SK-N-SH treated with all-trans-retinoic acid at 6 μM for 48 hours (cell line): ENCODE data around the gene ZNF853.
A peak's percentile ranks its signal among the peaks of the same experiment; 100 is the strongest.

ENCODE experiments used
- ATAC-seq: fragments of 200-7000 bp; cut with Tn5 transposase; 3 replicates; pipeline ENCODE4 v1.9.1; 2020; ENCODE audit warnings: mild to moderate bottlenecking, moderate library complexity
- ARNTL ChIP-seq: fragments of 450-650 bp; formaldehyde crosslinking; IDR thresholded peaks from 2 replicates; pipeline ENCODE4 v1.5.0; 2020; ENCODE audit warnings: low read depth, mild to moderate bottlenecking, moderate library complexity, borderline replicate concordance
- CSDC2 ChIP-seq: fragments of 250-450 bp; sonication (Bioruptor Pico); IDR thresholded peaks from 2 replicates; pipeline ENCODE4 v1.5.0; 2020; ENCODE audit warnings: mild to moderate bottlenecking, moderate library complexity
- ESRRG ChIP-seq: fragments of 250-450 bp; sonication (Bioruptor Pico); IDR thresholded peaks from 2 replicates; pipeline ENCODE4 v1.6.1; 2021; ENCODE audit warnings: mild to moderate bottlenecking
- GLIS3 ChIP-seq: fragments of 250-450 bp; sonication (Bioruptor Pico); IDR thresholded peaks from 2 replicates; pipeline ENCODE4 v1.5.0; 2020; ENCODE audit warnings: mild to moderate bottlenecking, moderate library complexity
- ISL1 ChIP-seq: fragments of 250-450 bp; sonication (Bioruptor Pico); IDR thresholded peaks from 2 replicates; pipeline ENCODE4 v2.1.2; 2022; ENCODE audit warnings: mild to moderate bottlenecking, moderate library complexity
- OSR1 ChIP-seq: fragments of 250-450 bp; sonication (Bioruptor Pico); IDR thresholded peaks from 2 replicates; pipeline ENCODE4 v1.8.0; 2022; ENCODE audit warnings: moderate library complexity, mild to moderate bottlenecking, inconsistent platforms
- PPARA ChIP-seq: fragments of 250-450 bp; sonication (Bioruptor Pico); IDR thresholded peaks from 2 replicates; pipeline ENCODE4 v1.5.0; 2020; ENCODE audit warnings: mild to moderate bottlenecking, borderline replicate concordance
- RARB ChIP-seq: fragments of 250-450 bp; sonication (Bioruptor Pico); IDR thresholded peaks from 2 replicates; pipeline ENCODE4 v1.8.0; 2021; ENCODE audit warnings: mild to moderate bottlenecking, moderate library complexity
- SNAI2 ChIP-seq: fragments of 250-450 bp; sonication (Bioruptor Pico); IDR thresholded peaks from 2 replicates; pipeline ENCODE4 v1.5.0; 2020; ENCODE audit warnings: mild to moderate bottlenecking, moderate library complexity
- TCF4 ChIP-seq: fragments of 250-450 bp; sonication (Bioruptor Pico); IDR thresholded peaks from 2 replicates; pipeline ENCODE4 v1.8.0; 2021; ENCODE audit warnings: mild to moderate bottlenecking, moderate library complexity, borderline replicate concordance
- TOX ChIP-seq: fragments of 250-450 bp; sonication (Bioruptor Pico); IDR thresholded peaks from 2 replicates; pipeline ENCODE4 v1.8.0; 2021; ENCODE audit warnings: mild to moderate bottlenecking, moderate library complexity, borderline replicate concordance
- ZC3H10 ChIP-seq: fragments of 250-450 bp; sonication (Bioruptor Pico); IDR thresholded peaks from 2 replicates; pipeline ENCODE4 v1.5.1; 2021; ENCODE audit warnings: mild to moderate bottlenecking, moderate library complexity
- ZFP3 ChIP-seq: fragments of 250-450 bp; sonication (Bioruptor Pico); IDR thresholded peaks from 2 replicates; pipeline ENCODE4 v1.5.0; 2020; ENCODE audit warnings: mild to moderate bottlenecking, moderate library complexity
- ZFP30 ChIP-seq: fragments of 450-650 bp; formaldehyde crosslinking; IDR thresholded peaks from 2 replicates; pipeline ENCODE4 v1.5.0; 2022; ENCODE audit warnings: mild to moderate bottlenecking, moderate library complexity
- ZNF565 ChIP-seq: fragments of 450-650 bp; formaldehyde crosslinking; conservative IDR thresholded peaks from 2 replicates; pipeline ENCODE4 v1.5.0; 2020; ENCODE audit warnings: low read depth, mild to moderate bottlenecking, moderate library complexity
- ZNF70 ChIP-seq: fragments of 450-650 bp; formaldehyde crosslinking; IDR thresholded peaks from 2 replicates; pipeline ENCODE4 v1.5.0; 2020; ENCODE audit warnings: mild to moderate bottlenecking, moderate library complexity
- ZNF8 ChIP-seq: fragments of 450-650 bp; formaldehyde crosslinking; IDR thresholded peaks from 2 replicates; pipeline ENCODE4 v1.5.0; 2020; ENCODE audit warnings: mild to moderate bottlenecking, moderate library complexity
- TF ChIP-seq, protein P1 (sequence below): fragments of 250-450 bp; sonication (Bioruptor Pico); IDR thresholded peaks from 2 replicates; pipeline ENCODE4 v1.8.0; 2021; ENCODE audit warnings: low read depth, mild to moderate bottlenecking, moderate library complexity, borderline replicate concordance
- TF ChIP-seq, protein P2 (sequence below): fragments of 250-450 bp; sonication (Bioruptor Pico); IDR thresholded peaks from 2 replicates; pipeline ENCODE4 v1.5.1; 2021; ENCODE audit warnings: mild to moderate bottlenecking, moderate library complexity
- TF ChIP-seq, protein P3 (sequence below): fragments of 250-450 bp; sonication (Bioruptor Pico); IDR thresholded peaks from 2 replicates; pipeline ENCODE4 v1.5.1; 2020; ENCODE audit warnings: low read depth, mild to moderate bottlenecking, moderate library complexity
- TF ChIP-seq, protein P4 (sequence below): fragments of 250-450 bp; sonication (Bioruptor Pico); IDR thresholded peaks from 2 replicates; pipeline ENCODE4 v1.5.0; 2020; ENCODE audit warnings: mild to moderate bottlenecking, moderate library complexity

The ZNF853 gene

DNA sequence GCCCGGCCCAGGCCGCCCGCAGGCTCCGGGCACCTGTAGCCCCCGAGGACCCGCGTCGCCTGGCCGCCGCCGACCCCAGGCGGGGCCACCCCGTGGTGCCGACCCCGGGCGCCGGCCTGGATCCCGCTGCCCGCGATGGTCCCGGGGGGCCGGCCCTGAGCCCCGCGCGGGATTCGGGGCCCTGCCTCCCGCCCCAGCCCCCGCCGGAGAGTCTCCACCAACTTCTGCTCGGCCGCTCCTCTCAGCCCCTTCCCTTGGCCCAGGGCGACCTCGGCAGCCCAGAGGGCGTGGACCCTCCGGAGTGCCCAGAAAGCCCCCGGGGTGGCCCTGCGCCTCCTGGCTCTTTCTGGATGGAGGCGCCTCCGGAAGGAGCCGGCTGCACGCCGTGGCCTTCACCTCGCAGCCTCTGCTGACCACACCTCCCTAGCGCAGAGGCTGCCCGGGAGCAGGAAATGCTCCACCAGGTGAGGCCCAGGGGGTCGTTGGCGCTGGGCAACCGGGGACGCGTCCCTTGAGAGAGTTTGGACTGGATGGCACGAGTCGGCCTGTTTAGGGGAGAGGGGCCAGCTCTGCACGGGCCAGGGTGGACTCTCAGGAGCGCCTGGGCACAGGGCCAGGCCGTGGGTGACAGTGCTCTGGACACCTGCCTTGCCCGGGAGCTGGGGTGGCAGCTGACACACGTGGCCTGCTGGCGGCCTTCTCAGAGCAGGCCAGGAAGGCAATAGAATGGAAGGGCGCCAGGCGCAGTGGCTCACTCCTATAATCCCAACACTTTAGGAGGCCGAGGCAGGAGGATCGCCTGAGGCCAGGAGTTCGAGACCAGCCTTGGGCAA, 529 bp downstream of the ZNF853 start:
- ATAC-seq = peak; percentile 68
- peak; percentile 90 for TF ChIP-seq ZFP3 (CRISPR knock-in tag)
- TF ChIP-seq ESRRG = no peak

DNA sequence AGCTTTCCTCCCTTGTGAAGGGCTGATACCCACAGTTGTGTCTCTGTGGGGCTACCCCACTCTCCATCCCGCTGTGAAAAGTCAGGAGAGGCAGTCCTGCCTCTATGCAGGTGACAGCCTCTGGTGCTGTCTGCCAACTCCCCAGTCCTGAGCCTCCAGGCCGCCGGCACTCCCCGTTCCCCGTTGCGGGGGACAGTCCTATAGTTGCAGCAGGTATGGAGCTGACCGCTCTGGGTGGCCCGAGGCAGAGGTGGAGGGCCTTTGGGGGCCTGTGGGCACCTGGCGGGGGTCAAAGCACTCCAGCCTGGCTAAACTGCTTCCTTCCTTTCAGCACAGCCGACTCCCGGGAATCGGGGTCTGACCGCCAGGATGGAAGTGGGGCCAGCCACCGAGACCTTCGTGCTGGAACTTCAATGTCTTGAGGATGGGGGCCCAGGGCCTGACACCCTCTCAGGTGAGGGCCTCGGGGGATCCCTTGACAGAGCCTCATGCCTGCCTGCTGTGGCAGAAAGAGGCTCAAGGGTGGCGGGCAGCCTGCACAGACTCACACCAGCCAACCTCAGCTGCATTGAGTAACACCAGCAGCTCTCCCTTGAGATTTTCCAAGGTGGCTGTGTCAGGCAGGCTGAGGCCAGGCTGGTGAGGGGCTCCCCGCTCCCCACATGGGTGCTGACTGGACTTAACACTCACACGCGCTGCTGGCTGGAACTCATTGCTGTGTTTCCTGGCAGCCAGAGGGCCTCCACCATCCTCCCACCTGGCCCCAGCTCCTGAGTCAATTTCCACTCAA, 1.6 kb downstream of the ZNF853 start:
- TF ChIP-seq, protein P1, sequence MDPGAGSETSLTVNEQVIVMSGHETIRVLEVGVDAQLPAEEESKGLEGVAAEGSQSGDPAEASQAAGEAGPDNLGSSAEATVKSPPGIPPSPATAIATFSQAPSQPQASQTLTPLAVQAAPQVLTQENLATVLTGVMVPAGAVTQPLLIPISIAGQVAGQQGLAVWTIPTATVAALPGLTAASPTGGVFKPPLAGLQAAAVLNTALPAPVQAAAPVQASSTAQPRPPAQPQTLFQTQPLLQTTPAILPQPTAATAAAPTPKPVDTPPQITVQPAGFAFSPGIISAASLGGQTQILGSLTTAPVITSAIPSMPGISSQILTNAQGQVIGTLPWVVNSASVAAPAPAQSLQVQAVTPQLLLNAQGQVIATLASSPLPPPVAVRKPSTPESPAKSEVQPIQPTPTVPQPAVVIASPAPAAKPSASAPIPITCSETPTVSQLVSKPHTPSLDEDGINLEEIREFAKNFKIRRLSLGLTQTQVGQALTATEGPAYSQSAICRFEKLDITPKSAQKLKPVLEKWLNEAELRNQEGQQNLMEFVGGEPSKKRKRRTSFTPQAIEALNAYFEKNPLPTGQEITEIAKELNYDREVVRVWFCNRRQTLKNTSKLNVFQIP (CRISPR knock-in tag) = no peak
- TF ChIP-seq PPARA = no peak
- no peak for TF ChIP-seq TCF4 (CRISPR knock-in tag)
- no peak for TF ChIP-seq ISL1 (CRISPR knock-in tag)
- no peak for TF ChIP-seq ZNF70 (CRISPR knock-in tag)
- no peak for TF ChIP-seq SNAI2 (CRISPR knock-in tag)
- no peak for TF ChIP-seq OSR1
- no peak for TF ChIP-seq ZFP3 (CRISPR knock-in tag)
- no peak for TF ChIP-seq GLIS3 (CRISPR knock-in tag)
- TF ChIP-seq ZNF565 = no peak
- TF ChIP-seq TOX (CRISPR knock-in tag) = no peak
- TF ChIP-seq, protein P2, sequence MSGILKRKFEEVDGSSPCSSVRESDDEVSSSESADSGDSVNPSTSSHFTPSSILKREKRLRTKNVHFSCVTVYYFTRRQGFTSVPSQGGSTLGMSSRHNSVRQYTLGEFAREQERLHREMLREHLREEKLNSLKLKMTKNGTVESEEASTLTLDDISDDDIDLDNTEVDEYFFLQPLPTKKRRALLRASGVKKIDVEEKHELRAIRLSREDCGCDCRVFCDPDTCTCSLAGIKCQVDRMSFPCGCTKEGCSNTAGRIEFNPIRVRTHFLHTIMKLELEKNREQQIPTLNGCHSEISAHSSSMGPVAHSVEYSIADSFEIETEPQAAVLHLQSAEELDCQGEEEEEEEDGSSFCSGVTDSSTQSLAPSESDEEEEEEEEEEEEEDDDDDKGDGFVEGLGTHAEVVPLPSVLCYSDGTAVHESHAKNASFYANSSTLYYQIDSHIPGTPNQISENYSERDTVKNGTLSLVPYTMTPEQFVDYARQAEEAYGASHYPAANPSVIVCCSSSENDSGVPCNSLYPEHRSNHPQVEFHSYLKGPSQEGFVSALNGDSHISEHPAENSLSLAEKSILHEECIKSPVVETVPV (CRISPR knock-in tag) = no peak
- TF ChIP-seq ESRRG = no peak
- ATAC-seq = no peak

DNA sequence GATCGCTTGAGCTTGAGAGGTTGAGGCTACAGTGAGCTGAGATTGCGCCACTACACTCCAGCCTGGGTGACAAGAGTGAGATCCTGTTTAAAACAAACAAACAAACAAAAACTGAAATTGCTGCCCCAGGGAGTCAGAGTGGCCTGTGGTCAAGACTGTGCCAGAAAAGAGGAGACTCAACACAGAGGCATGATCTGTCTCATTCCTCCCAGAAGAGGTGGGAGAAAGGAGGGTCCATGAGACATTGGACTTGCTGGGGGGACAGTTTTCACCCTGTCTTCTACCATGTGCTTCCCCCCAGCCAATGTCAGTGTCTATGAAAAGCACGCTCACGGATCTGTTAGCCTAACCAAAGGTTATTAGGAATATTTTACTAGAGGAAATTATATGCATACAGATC, 3.2 kb downstream of the ZNF853 start:
- no peak for ATAC-seq
- no peak for TF ChIP-seq OSR1
- TF ChIP-seq ISL1 (CRISPR knock-in tag) = no peak
- no peak for TF ChIP-seq PPARA
- TF ChIP-seq ARNTL (CRISPR knock-in tag) = no peak
- no peak for TF ChIP-seq ZNF565
- TF ChIP-seq ESRRG = no peak
- no peak for TF ChIP-seq CSDC2 (CRISPR knock-in tag)
- TF ChIP-seq ZFP3 (CRISPR knock-in tag) = no peak
- TF ChIP-seq, protein P3, sequence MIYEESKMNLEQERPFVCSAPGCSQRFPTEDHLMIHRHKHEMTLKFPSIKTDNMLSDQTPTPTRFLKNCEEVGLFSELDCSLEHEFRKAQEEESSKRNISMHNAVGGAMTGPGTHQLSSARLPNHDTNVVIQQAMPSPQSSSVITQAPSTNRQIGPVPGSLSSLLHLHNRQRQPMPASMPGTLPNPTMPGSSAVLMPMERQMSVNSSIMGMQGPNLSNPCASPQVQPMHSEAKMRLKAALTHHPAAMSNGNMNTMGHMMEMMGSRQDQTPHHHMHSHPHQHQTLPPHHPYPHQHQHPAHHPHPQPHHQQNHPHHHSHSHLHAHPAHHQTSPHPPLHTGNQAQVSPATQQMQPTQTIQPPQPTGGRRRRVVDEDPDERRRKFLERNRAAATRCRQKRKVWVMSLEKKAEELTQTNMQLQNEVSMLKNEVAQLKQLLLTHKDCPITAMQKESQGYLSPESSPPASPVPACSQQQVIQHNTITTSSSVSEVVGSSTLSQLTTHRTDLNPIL = no peak
- TF ChIP-seq RARB (CRISPR knock-in tag) = no peak
- TF ChIP-seq, protein P2 (CRISPR knock-in tag) = no peak

DNA sequence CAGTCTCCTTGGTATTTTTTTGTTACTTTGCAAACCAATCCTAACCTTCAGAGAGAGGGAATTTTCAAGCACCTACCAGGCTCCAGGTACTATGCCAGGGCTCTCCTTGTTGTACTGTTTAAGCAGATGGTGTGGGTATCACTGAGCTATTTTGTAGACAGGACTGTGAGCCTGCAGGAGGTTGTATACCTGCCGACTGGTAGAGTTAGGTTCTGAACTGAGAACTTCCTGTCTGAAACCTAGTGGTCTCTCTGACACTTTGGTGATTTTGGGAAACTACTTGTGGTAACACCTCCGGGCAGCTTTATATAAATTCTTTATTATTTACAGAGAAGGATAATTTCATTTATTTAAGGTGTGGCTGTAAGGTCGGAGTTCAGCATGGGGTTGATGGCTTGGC, 4.6 kb downstream of the ZNF853 start:
- no peak for ATAC-seq
- TF ChIP-seq ZFP3 (CRISPR knock-in tag) = no peak
- TF ChIP-seq RARB (CRISPR knock-in tag) = no peak
- TF ChIP-seq ZC3H10 (CRISPR knock-in tag) = no peak
- no peak for TF ChIP-seq ISL1 (CRISPR knock-in tag)
- TF ChIP-seq ZFP30 (CRISPR knock-in tag) = no peak
- TF ChIP-seq ZNF70 (CRISPR knock-in tag) = no peak
- no peak for TF ChIP-seq GLIS3 (CRISPR knock-in tag)
- TF ChIP-seq TCF4 (CRISPR knock-in tag) = no peak
- TF ChIP-seq ZNF8 = no peak
- TF ChIP-seq ZNF565 = no peak
- TF ChIP-seq, protein P1 (CRISPR knock-in tag) = no peak
- TF ChIP-seq, protein P3 = no peak
- TF ChIP-seq, protein P4, sequence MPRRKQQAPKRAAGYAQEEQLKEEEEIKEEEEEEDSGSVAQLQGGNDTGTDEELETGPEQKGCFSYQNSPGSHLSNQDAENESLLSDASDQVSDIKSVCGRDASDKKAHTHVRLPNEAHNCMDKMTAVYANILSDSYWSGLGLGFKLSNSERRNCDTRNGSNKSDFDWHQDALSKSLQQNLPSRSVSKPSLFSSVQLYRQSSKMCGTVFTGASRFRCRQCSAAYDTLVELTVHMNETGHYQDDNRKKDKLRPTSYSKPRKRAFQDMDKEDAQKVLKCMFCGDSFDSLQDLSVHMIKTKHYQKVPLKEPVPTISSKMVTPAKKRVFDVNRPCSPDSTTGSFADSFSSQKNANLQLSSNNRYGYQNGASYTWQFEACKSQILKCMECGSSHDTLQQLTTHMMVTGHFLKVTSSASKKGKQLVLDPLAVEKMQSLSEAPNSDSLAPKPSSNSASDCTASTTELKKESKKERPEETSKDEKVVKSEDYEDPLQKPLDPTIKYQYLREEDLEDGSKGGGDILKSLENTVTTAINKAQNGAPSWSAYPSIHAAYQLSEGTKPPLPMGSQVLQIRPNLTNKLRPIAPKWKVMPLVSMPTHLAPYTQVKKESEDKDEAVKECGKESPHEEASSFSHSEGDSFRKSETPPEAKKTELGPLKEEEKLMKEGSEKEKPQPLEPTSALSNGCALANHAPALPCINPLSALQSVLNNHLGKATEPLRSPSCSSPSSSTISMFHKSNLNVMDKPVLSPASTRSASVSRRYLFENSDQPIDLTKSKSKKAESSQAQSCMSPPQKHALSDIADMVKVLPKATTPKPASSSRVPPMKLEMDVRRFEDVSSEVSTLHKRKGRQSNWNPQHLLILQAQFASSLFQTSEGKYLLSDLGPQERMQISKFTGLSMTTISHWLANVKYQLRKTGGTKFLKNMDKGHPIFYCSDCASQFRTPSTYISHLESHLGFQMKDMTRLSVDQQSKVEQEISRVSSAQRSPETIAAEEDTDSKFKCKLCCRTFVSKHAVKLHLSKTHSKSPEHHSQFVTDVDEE (CRISPR knock-in tag) = no peak
- TF ChIP-seq OSR1 = no peak
